Caco-2 (cell line): ENCODE results near the gene LRP5. TPM values are rescaled to one million over a fixed set of nuclear protein-coding genes. Genes with fewer than 3 reads are reported as not detected.

Experiments used
- BruUV-seq: library from RNA; stranded (reverse); fragments of 400-500 nt; replicated peaks from 2 replicates; lab custom pipeline; 2021; lab: Mats Ljungman, UMichigan
- CTCF ChIA-PET: fragments of 300-600 bp; sonication (Branson Sonifier 250); formaldehyde crosslinking; loops from one replicate; lab custom pipeline; 2022; ENCODE audit warnings: antibody characterized with exemption; lab: Charles Lee
- POLR2A ChIA-PET: fragments of 300-600 bp; sonication (Branson Sonifier 250); formaldehyde crosslinking; loops from one replicate; lab custom pipeline; 2022; ENCODE audit warnings: antibody characterized with exemption; lab: Charles Lee
- DNase-seq, 2 experiments: peaks; one replicate each; pipeline versions ENCODE4 v3.0.0 to v3.0.0-alpha.2; 2020 to 2022
- H3K27me3 ChIP-seq: replicated peaks from 2 replicates; pipeline ENCODE4 v1.6.0; 2011; ENCODE audit warnings: low read length; ENCODE audit not compliant: control insufficient read depth, insufficient read depth
- H3K36me3 ChIP-seq: 2 replicates; pipeline ENCODE4 v1.5.1; 2011; ENCODE audit warnings: low read length; ENCODE audit not compliant: control insufficient read depth, insufficient read depth
- H3K4me1 ChIP-seq: fragments of 250-450 bp; sonication (Bioruptor Pico); 2 replicates; pipeline ENCODE4 v1.5.1; 2020; ENCODE audit warnings: mild to moderate bottlenecking
- H3K4me3 ChIP-seq: 2 replicates; pipeline ENCODE4 v1.5.1; 2011; ENCODE audit warnings: low read depth, mild to moderate bottlenecking, control low read depth, low read length
- H3K9me3 ChIP-seq: fragments of 250-450 bp; sonication (Bioruptor Pico); 2 replicates; pipeline ENCODE4 v1.5.1; 2020; ENCODE audit warnings: mild to moderate bottlenecking, moderate library complexity
- H3K27ac Mint-ChIP-seq: one replicate; pipeline ENCODE4 v1.8.0; 2022; ENCODE audit warnings: mixed read lengths; ENCODE audit not compliant: unreplicated experiment
- H3K27me3 Mint-ChIP-seq: one replicate; pipeline ENCODE4 v1.8.0; 2022; ENCODE audit warnings: mixed read lengths; ENCODE audit not compliant: insufficient read depth, unreplicated experiment
- H3K36me3 Mint-ChIP-seq: one replicate; pipeline ENCODE4 v1.8.0; 2022; ENCODE audit warnings: mild to moderate bottlenecking, mixed read lengths; ENCODE audit not compliant: insufficient read depth, unreplicated experiment
- H3K4me1 Mint-ChIP-seq: one replicate; pipeline ENCODE4 v1.8.0; 2022; ENCODE audit warnings: low read depth, mixed read lengths; ENCODE audit not compliant: unreplicated experiment
- H3K4me3 Mint-ChIP-seq: one replicate; pipeline ENCODE4 v1.8.0; 2022; ENCODE audit warnings: mild to moderate bottlenecking, moderate library complexity, mixed read lengths; ENCODE audit not compliant: unreplicated experiment
- H3K9me3 Mint-ChIP-seq: one replicate; pipeline ENCODE4 v1.8.0; 2022; ENCODE audit warnings: mixed read lengths; ENCODE audit not compliant: unreplicated experiment
- intact Hi-C: fragments of 100-400 bp; cut with micrococcal nuclease; formaldehyde crosslinking; loops from one replicate; pipeline ENCODE4 v1.10.0; 2022; ENCODE audit not compliant: unreplicated experiment
- total RNA-seq: library from RNA; stranded (reverse); gene quantifications from 2 replicates; pipeline ENCODE4 v1.2.3, GENCODE V29; 2022
- TF ChIP-seq, protein P1 (sequence below), 2 experiments: fragments of 200-600 bp in 1 of 2; IDR thresholded peaks; 1 replicate in 1 of 2; 2 replicates in 1 of 2; pipeline versions ENCODE4 v1.5.1 to v1.8.0; 2011 to 2022; ENCODE audit warnings: antibody characterized with exemption in 1 of 2, control low read depth in 1 of 2, inconsistent platforms in 1 of 2, low read depth in 1 of 2, low read length in 1 of 2, mild to moderate bottlenecking in 1 of 2, moderate library complexity in 1 of 2; ENCODE audit not compliant: insufficient read depth in 1 of 2, severe bottlenecking in 1 of 2, unreplicated experiment in 1 of 2

LRP5 gene
- total RNA-seq, 1 experiment from 2014 or later: 94.3 TPM

DNA sequence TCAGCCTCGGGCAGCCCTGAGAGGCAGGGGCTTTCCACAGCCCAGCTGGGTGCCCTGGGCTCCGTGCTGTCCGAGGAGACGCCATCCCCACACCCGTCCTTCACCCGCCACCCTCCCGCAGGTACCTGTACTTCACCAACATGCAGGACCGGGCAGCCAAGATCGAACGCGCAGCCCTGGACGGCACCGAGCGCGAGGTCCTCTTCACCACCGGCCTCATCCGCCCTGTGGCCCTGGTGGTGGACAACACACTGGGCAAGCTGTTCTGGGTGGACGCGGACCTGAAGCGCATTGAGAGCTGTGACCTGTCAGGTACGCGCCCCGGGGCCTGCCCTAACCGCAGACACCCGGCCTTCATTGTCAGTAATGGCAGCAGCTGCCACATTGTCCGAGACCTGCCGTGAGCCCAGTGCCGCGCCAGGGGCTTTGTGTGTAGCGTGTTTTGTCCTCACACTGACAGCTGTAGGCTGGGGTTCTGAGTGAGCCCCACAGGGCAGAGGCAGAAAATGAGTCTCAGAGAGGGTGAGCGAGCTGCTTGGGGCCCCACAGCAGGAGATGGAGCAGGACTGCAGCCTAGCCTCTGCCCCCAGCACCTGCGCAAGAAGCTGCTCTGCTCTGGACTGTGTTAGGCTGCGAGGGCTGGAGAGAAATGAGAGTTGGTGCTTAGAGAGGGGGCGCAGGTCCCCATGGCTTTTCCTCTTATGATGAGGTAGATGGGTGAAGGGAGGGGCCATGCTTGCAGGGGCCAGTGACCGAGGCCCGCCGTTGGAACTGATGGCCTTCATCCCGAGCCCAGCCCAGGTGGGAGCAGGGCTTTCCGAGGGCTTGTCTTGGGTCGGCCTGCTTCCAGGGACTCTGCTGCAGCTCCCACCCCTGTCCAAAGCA lies 112.8 kb downstream of the LRP5 start:
- intact Hi-C loops: no loop called here
- no peak overlapping the region for H3K4me3 Mint-ChIP-seq
- Histone ChIP-seq H3K27me3 (no peaks in the 10 kb centered on the region), H3K4me3 (no peak overlapping the region), H3K36me3 (peaks cover 38% of the 10 kb centered on the region), H3K4me1 (no peaks in the 10 kb centered on the region), H3K9me3 (peaks cover 10% of the 10 kb centered on the region)
- no peaks in the 10 kb centered on the region for H3K27me3 Mint-ChIP-seq
- ChIA-PET POLR2A (no interaction called here), CTCF (no interaction called here)
- TF ChIP-seq, protein P1, sequence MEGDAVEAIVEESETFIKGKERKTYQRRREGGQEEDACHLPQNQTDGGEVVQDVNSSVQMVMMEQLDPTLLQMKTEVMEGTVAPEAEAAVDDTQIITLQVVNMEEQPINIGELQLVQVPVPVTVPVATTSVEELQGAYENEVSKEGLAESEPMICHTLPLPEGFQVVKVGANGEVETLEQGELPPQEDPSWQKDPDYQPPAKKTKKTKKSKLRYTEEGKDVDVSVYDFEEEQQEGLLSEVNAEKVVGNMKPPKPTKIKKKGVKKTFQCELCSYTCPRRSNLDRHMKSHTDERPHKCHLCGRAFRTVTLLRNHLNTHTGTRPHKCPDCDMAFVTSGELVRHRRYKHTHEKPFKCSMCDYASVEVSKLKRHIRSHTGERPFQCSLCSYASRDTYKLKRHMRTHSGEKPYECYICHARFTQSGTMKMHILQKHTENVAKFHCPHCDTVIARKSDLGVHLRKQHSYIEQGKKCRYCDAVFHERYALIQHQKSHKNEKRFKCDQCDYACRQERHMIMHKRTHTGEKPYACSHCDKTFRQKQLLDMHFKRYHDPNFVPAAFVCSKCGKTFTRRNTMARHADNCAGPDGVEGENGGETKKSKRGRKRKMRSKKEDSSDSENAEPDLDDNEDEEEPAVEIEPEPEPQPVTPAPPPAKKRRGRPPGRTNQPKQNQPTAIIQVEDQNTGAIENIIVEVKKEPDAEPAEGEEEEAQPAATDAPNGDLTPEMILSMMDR (IDR thresholded peaks at IDR 0.05; ENCODE audit: insufficient read depth in 1 of 2, low read depth in 1 of 2, low read length in 1 of 2, severe bottlenecking in 1 of 2, unreplicated experiment in 1 of 2): no peak
- no peak for DNase-seq
- H3K9me3 Mint-ChIP-seq: peaks cover 23% of the 10 kb centered on the region
- H3K27ac Mint-ChIP-seq: no peak overlapping the region
- no TSS peak for BruUV-seq
- peaks cover 78% of the 10 kb centered on the region for H3K36me3 Mint-ChIP-seq
- no peaks in the 10 kb centered on the region for H3K4me1 Mint-ChIP-seq

DNA sequence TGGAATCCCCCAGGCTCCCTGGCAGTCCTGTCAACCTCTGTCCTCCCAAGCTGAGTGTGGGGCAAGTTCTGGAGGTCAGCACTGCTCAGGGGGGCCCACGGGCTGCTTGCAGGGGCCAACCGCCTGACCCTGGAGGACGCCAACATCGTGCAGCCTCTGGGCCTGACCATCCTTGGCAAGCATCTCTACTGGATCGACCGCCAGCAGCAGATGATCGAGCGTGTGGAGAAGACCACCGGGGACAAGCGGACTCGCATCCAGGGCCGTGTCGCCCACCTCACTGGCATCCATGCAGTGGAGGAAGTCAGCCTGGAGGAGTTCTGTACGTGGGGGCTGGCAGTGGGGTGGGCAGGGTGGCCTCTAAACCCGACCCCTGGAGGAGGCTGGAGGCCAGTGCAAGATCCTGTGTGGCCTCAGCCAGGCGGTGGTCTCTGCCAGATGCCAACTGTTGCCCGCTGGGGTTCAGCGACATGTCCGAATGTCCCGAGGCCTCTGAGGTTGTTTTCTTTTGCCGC lies 113.5 kb downstream of the LRP5 start:
- intact Hi-C loops: no loop called here
- Mint-ChIP-seq H3K9me3 (peaks cover 23% of the 10 kb centered on the region), H3K4me1 (no peaks in the 10 kb centered on the region), H3K27me3 (no peaks in the 10 kb centered on the region), H3K36me3 (peaks cover 78% of the 10 kb centered on the region), H3K4me3 (no peak overlapping the region), H3K27ac (no peak overlapping the region)
- POLR2A ChIA-PET: no interaction called here
- Histone ChIP-seq H3K27me3 (no peaks in the 10 kb centered on the region), H3K9me3 (peaks cover 10% of the 10 kb centered on the region), H3K4me3 (no peak overlapping the region), H3K36me3 (peaks cover 40% of the 10 kb centered on the region), H3K4me1 (no peaks in the 10 kb centered on the region)
- no peak for DNase-seq
- TF ChIP-seq, protein P1 (IDR thresholded peaks at IDR 0.05; ENCODE audit: insufficient read depth in 1 of 2, low read depth in 1 of 2, low read length in 1 of 2, severe bottlenecking in 1 of 2, unreplicated experiment in 1 of 2): no peak
- CTCF ChIA-PET: no interaction called here
- no TSS peak for BruUV-seq

DNA sequence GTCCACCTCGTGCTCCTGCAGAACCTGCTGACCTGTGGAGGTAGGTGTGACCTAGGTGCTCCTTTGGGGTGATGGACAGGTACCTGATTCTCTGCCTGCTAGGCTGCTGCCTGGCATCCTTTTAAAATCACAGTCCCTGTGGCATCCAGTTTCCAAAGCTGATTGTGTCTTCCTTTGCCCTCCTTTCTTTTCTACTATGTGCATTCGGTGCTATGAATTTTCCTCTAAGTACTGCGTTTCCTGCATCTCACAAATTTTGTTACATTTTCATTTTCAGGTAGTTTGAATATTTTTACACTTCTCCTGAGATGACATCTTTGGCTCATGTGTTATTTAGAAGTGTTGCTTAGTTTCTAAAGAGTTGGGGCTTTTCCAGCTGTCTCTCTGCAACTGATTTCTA lies 117.3 kb downstream of the LRP5 start:
- DNase-seq: no peak
- ChIA-PET CTCF (no interaction called here), POLR2A (no interaction called here)
- TF ChIP-seq, protein P1 (IDR thresholded peaks at IDR 0.05; ENCODE audit: insufficient read depth in 1 of 2, low read depth in 1 of 2, low read length in 1 of 2, severe bottlenecking in 1 of 2, unreplicated experiment in 1 of 2): no peak
- Histone ChIP-seq H3K4me3 (no peak overlapping the region), H3K36me3 (peaks cover 36% of the 10 kb centered on the region), H3K4me1 (no peaks in the 10 kb centered on the region), H3K9me3 (peaks cover 10% of the 10 kb centered on the region), H3K27me3 (no peaks in the 10 kb centered on the region)
- Mint-ChIP-seq H3K27ac (no peak overlapping the region), H3K27me3 (no peaks in the 10 kb centered on the region), H3K4me3 (no peak overlapping the region), H3K9me3 (peaks cover 23% of the 10 kb centered on the region), H3K36me3 (peaks cover 80% of the 10 kb centered on the region), H3K4me1 (no peaks in the 10 kb centered on the region)
- intact Hi-C loops: no loop called here
- BruUV-seq: no TSS peak
